Cardiac fibroblast (primary cell): ENCODE results near the gene ZNF593.

Source experiments
- DNase-seq, 2 donors: peaks; one replicate each; pipeline versions ENCODE4 v3.0.0 to v3.0.0-alpha.2; 2010; ENCODE audit warnings: low read depth in 2 of 2
- H3K4me3 ChIP-seq, 2 donors: replicated peaks in 1 of 2; 1 replicate in 1 of 2; 2 replicates in 1 of 2; pipeline ENCODE4 v1.5.1; 2011; ENCODE audit warnings: low read depth in 2 of 2, low read length in 2 of 2, mild to moderate bottlenecking in 2 of 2, moderate library complexity in 1 of 2
- TF ChIP-seq, protein P1 (sequence below): IDR thresholded peaks from one replicate; pipeline ENCODE4 v1.5.1; 2011; ENCODE audit warnings: low read depth, mild to moderate bottlenecking, low read length, inconsistent platforms

The ZNF593 gene

GRCh38 chr1:26158908-26159742, 10.6 kb upstream of the ZNF593 start, which contains the start of gene FAM110D:
TSS of gene FAM110D (plus strand) at chr1:26159079. CDS start at chr1:26161292, 2,213 bp downstream.
- no peak within 1 kb of the TSS for H3K4me3 ChIP-seq
- DNase-seq: no peak
- TF ChIP-seq, protein P1, sequence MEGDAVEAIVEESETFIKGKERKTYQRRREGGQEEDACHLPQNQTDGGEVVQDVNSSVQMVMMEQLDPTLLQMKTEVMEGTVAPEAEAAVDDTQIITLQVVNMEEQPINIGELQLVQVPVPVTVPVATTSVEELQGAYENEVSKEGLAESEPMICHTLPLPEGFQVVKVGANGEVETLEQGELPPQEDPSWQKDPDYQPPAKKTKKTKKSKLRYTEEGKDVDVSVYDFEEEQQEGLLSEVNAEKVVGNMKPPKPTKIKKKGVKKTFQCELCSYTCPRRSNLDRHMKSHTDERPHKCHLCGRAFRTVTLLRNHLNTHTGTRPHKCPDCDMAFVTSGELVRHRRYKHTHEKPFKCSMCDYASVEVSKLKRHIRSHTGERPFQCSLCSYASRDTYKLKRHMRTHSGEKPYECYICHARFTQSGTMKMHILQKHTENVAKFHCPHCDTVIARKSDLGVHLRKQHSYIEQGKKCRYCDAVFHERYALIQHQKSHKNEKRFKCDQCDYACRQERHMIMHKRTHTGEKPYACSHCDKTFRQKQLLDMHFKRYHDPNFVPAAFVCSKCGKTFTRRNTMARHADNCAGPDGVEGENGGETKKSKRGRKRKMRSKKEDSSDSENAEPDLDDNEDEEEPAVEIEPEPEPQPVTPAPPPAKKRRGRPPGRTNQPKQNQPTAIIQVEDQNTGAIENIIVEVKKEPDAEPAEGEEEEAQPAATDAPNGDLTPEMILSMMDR: no peak

DNA sequence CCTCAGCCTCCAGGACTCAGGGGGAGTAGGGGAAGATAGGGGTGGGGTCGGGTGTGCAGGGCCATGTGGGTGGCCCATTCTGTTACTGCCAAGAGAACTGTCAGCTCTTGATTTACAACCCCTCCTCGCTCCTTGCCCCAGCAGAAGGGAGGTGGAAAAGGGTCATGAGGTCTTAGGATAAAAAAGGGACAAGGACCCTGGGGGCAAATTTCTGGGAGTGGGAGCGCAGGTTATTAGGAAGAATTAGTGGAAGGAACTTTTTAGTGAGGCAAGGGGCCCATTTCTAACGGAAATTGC, 10.0 kb upstream of the ZNF593 start:
- no peak for DNase-seq
- TF ChIP-seq, protein P1: no peak
- H3K4me3 ChIP-seq: no peak overlapping the region

DNA sequence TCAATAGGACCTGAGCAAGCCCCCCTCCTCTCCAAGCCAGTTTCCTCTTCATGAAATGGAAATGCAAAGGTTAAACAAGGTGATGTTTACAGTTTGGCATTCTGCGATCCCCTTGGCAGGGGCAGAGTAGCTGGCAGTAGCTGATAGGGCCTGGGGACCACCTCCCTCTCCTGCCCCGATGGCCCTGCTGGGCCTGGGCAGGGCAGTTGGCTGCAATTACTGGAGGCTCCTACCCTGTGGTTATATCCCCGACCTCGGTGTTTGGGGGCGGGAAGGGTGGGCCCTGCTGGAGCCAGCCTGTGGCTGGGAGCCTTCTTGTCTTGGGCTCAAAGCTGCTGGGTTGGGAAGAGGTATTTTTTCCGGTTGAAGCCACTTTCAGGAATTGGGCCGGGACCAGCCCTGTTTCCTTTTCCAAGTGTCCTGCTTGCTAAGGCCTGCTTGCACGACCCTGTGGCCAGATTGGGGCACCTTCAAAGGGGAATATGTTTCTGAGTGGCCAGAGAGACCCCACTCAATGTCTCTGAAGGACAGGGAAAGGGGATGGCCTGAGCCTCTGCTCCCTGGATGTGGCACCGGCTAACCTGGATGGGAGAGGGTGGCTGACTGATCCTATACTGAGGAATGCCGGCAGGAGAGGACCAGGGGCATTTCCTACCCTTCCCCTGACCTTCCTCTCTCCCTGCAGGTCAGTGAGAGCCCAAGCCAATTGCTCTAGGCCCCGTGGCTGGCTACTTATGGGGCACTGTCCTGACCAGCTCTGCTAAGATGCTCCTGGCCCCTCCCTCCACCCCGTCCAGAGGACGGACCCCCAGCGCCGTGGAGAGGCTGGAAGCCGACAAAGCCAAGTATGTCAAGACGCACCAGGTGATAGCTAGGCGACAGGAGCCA, 8.9 kb upstream of the ZNF593 start:
- TF ChIP-seq, protein P1: no peak
- no peak overlapping the region for H3K4me3 ChIP-seq
- DNase-seq: no peak

DNA sequence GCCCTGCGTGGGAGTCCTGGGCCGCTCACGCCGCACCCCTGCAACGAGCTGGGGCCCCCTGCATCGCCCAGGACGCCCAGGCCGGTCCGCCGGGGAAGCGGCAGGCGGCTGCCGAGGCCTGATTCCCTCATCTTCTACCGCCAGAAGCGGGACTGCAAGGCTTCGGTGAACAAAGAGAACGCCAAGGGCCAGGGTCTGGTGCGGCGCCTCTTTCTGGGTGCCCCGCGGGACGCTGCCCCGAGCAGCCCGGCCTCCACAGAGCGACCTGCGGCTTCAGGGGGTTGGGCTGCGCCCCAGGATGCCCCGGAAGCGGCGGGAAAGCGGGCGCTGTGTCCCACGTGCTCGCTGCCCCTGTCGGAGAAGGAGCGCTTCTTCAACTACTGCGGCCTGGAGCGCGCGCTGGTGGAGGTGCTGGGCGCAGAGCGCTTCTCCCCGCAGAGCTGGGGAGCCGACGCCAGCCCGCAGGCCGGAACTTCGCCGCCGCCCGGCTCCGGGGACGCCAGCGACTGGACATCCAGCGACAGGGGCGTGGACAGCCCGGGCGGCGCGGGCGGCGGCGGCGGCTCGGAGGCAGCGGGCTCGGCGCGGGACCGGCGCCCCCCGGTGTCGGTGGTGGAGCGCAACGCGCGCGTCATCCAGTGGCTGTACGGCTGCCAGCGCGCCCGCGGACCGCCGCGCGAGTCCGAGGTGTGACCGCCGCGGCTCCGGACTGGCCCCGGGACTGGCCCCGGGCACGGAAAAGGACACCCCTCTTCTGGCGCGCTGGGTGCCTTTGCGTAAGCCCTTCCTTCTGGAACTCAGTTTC, 8.1 kb upstream of the ZNF593 start:
- TF ChIP-seq, protein P1: no peak
- H3K4me3 ChIP-seq: peak overlapping the region; percentile 25 to 38
- DNase-seq: peak; percentile 50 to 51

- TF ChIP-seq, protein P1: no peak
- peak overlapping the region; percentile 25 to 38 for H3K4me3 ChIP-seq
- DNase-seq: peak in 1 of 2 donors; percentile 37
Observed at GRCh38 chr1:26162220-26162709, 7.4 kb upstream of the ZNF593 start.

GRCh38 chr1:26163684-26164035, 6.0 kb upstream of the ZNF593 start:
- DNase-seq: no peak
- H3K4me3 ChIP-seq: peak overlapping the region in 1 of 2 donors; percentile 21
- TF ChIP-seq, protein P1: no peak
